ENCODE data around the gene CAMTA1. TPM values are rescaled to one million over a fixed set of nuclear protein-coding genes. Genes with fewer than 3 reads are reported as not detected.

CAMTA1 gene
- total and polyA plus RNA-seq, 9 of the 15 experiments (the other 6 are each of a cell fraction or from before 2014, with no cell fraction given) = 43.9 to 161 (median 65.9) TPM

DNA sequence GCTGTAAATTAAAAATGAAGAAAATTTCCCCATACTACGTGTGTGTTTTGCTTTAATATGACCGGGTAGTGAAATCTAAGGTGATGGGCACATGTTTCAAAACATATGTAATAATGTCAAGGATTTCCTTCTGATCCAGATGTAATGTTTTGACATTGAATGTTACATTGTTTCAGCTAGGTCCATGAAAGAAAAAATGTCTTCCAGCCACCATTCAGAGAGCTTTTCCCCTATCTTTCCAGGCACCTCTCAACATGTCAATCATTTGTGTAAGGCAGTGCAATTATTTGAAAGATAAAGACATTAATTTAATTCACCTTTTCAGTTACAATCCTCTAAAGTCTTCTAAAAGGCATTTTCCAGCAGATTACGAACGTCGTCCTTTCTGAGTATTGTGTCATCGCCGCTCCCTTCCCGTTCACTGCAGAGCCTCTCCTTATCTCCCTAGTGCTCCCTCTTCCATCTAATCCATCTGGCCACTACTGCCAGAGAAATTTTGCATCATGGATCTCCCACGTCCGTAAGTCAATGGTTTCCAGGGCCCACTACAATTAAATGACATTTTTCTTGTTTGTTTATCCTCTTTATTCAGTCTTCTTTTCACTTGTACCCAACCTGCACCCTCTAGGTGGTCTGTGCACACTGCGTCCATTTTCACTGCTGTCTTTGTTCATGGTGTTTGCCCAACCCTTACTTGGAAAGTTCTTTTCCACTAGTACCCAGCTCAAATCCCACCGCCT, 984.6 kb downstream of the CAMTA1 start (continued):
- TF ChIP-seq NBN (IDR thresholded peaks at IDR 0.05; ENCODE audit: low read depth) = 0 out of 2 replicates have a peak, but pooled peaks have one; percentile 39
- TF ChIP-seq TCF7 (IDR thresholded peaks at IDR 0.05; ENCODE audit: borderline replicate concordance) = no peak
- TF ChIP-seq RBM39 (optimal IDR thresholded peaks at IDR 0.05; ENCODE audit: low read depth, low read length) = no peak
- no peak for TF ChIP-seq ZFP30 (CRISPR knock-in tag; IDR thresholded peaks at IDR 0.05; ENCODE audit: borderline replicate concordance)
- TF ChIP-seq ZNF232 (CRISPR knock-in tag; IDR thresholded peaks at IDR 0.05) = no peak
- no peak for TF ChIP-seq ZNF408 (CRISPR knock-in tag; IDR thresholded peaks at IDR 0.05; ENCODE audit: low read depth)
- TF ChIP-seq ZMIZ1 (IDR thresholded peaks at IDR 0.05; ENCODE audit: low read depth in 2 of 2, low read length in 2 of 2) = no peak
- no peak for TF ChIP-seq ZSCAN29 (IDR thresholded peaks at IDR 0.05)
- TF ChIP-seq ZKSCAN8 (CRISPR knock-in tag; IDR thresholded peaks at IDR 0.05) = no peak
- no peak for TF ChIP-seq CBX2 (IDR thresholded peaks at IDR 0.05; ENCODE audit: insufficient read depth, low read length, poor library complexity, severe bottlenecking)
- TF ChIP-seq CGGBP1 (CRISPR knock-in tag; IDR thresholded peaks at IDR 0.05) = no peak
- no peak for TF ChIP-seq FOXA1 (IDR thresholded peaks at IDR 0.05; ENCODE audit: borderline replicate concordance)
- no peak for TF ChIP-seq HBP1 (CRISPR knock-in tag; IDR thresholded peaks at IDR 0.05)
- 0 out of 4 replicates have a peak, but pooled peaks of 1 of the 2 experiments have one; percentile 15 for TF ChIP-seq CSDE1 (IDR thresholded peaks at IDR 0.05)
- no peak for TF ChIP-seq RBM15 (IDR thresholded peaks at IDR 0.05; ENCODE audit: insufficient read depth, low read length)
- TF ChIP-seq, protein P1, sequence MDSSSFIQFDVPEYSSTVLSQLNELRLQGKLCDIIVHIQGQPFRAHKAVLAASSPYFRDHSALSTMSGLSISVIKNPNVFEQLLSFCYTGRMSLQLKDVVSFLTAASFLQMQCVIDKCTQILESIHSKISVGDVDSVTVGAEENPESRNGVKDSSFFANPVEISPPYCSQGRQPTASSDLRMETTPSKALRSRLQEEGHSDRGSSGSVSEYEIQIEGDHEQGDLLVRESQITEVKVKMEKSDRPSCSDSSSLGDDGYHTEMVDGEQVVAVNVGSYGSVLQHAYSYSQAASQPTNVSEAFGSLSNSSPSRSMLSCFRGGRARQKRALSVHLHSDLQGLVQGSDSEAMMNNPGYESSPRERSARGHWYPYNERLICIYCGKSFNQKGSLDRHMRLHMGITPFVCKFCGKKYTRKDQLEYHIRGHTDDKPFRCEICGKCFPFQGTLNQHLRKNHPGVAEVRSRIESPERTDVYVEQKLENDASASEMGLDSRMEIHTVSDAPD (CRISPR knock-in tag; IDR thresholded peaks at IDR 0.05) = no peak
- no peak for TF ChIP-seq ELF4 (CRISPR knock-in tag; IDR thresholded peaks at IDR 0.05)
- TF ChIP-seq SRF (CRISPR knock-in tag; IDR thresholded peaks at IDR 0.05) = no peak
- no peak for TF ChIP-seq ZNF586 (CRISPR knock-in tag; conservative IDR thresholded peaks at IDR 0.05)
- TF ChIP-seq KLF16 (IDR thresholded peaks at IDR 0.05) = no peak
- no peak for TF ChIP-seq ZNF696 (CRISPR knock-in tag; conservative IDR thresholded peaks at IDR 0.05)
